ENCODE data around the gene CHMP4A. TPM values are rescaled to one million over a fixed set of nuclear protein-coding genes. Genes with fewer than 3 reads are reported as not detected.
"Not testable (repeated sequence)": the region's sequence is repeated elsewhere in the genome, so short reads cannot be mapped to it uniquely, and the experiment has no call there.

CHMP4A gene
- total and polyA plus RNA-seq, 3 experiments from 2014 or later: 86.4 to 159 (median 87.6) TPM

DNA sequence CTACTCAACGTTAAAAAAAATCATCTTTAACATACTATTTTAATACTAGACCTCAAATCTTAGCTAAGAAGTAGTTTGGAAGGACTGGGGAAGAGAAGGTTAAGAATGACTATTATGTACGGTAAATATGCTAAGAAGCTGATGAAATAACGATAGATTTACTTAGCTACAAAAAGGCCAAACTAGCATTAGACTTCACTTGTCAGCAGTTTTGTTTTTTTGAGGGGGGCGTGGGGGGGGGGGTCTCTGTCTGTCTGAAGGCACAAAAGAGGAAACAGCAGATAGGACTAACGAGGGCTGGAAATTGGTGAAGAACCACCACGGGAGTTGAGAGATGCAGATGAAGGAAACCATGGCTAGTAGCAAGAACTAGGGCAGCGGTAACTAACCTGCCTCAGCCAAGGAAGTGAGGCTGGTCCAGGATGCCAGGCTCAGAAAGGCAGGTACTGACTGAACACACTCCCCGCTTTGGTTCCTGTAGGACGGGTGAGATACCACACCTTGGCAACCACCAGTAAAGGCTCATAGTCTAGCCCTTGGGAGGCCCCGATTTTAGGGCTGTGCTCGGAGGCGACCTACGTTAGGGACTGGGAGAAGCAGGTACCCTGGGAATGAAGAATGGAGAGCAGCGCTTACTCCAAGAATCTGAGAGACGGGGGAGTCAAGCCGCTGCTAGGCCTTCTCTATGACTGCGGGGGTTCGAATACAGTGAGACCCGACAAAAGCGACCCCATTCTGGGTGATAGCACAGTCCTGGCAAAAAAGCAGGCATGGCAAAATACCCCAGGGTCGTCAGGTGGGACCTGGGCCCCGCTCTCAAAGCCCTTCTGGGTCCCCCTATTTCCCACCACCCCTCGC, 18.2 kb upstream of the CHMP4A start:
- peaks cover 47 to 70% (median 67%) of the 10 kb centered on the region in 3 donors for H3K4me1 Mint-ChIP-seq
- H3K27me3 ChIP-seq (ENCODE audit: insufficient read depth, low read length, poor library complexity, severe bottlenecking): no peaks in the 10 kb centered on the region
- peaks cover 38% of the 10 kb centered on the region for H3K4me1 ChIP-seq (ENCODE audit: insufficient read depth, low read length)
- no peaks in the 10 kb centered on the region for H3K9me3 ChIP-seq (ENCODE audit: low read length)
- H3K27ac Mint-ChIP-seq: peak overlapping the region; percentile 95 to 99 (median 98)
- CTCF ChIA-PET: interaction anchor here (0.6 to 1.3 kb wide), 4 partner anchors 11 to 76 kb away, joined by 3 to 7 read pairs (median 4); partner anchors contain the start of genes CIDEB, MDP1, RABGGTA and TINF2
- POLR2A ChIA-PET: interaction anchor here (0.6 kb wide), 2 partner anchors 21 to 381 kb away, joined by 3 to 4 read pairs; no protein-coding TSS in a partner anchor
- H3K9me3 Mint-ChIP-seq: no peaks in the 10 kb centered on the region
- peak overlapping the region; percentile 92 for H3K4me3 ChIP-seq (ENCODE audit: low read length)
- H3K27me3 Mint-ChIP-seq: no peaks in the 10 kb centered on the region
- peak overlapping the region; percentile 95 to 99 (median 98) for H3K4me3 Mint-ChIP-seq
- peak overlapping the region; percentile 79 for H3K27ac ChIP-seq (ENCODE audit: low read depth, low read length)
- H3K36me3 ChIP-seq (ENCODE audit: insufficient read depth, low read length): peaks cover 27% of the 10 kb centered on the region
- peak in 3 of 5 donors; percentile 7 to 19 (median 14) for DNase-seq
- H3K36me3 Mint-ChIP-seq: peaks cover 0 to 60% (median 8%) of the 10 kb centered on the region in 3 donors

DNA sequence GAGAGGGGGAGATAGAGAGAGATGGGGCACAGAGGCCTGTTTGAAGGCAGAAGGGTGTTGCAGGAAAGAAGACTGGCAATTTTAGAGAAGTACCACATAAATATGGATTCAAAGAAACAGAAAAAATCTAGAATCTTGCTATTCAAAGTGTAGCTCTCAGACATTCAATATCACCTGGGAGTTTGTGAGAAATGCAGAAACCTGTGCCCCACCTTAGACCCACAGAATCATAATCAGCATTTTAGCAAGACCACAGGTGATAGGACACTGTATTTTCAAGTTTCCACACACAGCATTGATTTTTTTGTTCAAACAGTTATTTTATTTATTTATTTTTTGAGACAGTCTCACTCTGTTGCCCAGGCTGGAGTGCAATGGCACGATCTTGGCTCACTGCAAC, 15.6 kb upstream of the CHMP4A start:
- Histone ChIP-seq H3K4me1 (ENCODE audit: insufficient read depth, low read length) (peaks cover 23% of the 10 kb centered on the region), H3K27ac (ENCODE audit: low read depth, low read length) (no peak overlapping the region), H3K9me3 (ENCODE audit: low read length) (no peaks in the 10 kb centered on the region), H3K27me3 (ENCODE audit: insufficient read depth, low read length, poor library complexity, severe bottlenecking) (no peaks in the 10 kb centered on the region), H3K4me3 (ENCODE audit: low read length) (no peak overlapping the region), H3K36me3 (ENCODE audit: insufficient read depth, low read length) (peaks cover under 1% of the 10 kb centered on the region)
- H3K36me3 Mint-ChIP-seq: peaks cover 0 to 46% (median 0%) of the 10 kb centered on the region in 3 donors
- ChIA-PET POLR2A (interaction anchor here (0.6 kb wide), 1 partner anchor 92 kb away, joined by 4 read pairs; no protein-coding TSS in a partner anchor), CTCF (interaction anchor here (0.9 to 2.1 kb wide), 3 partner anchors 14 to 202 kb away, joined by 3 to 7 read pairs (median 5); partner anchors contain the start of genes IRF9 and TINF2)
- H3K4me3 Mint-ChIP-seq: no peak overlapping the region
- no peaks in the 10 kb centered on the region for H3K27me3 Mint-ChIP-seq
- DNase-seq: no peak
- H3K9me3 Mint-ChIP-seq: no peaks in the 10 kb centered on the region
- H3K27ac Mint-ChIP-seq: peak overlapping the region in 2 of 8 donors; percentile 14 to 75
- H3K4me1 Mint-ChIP-seq: peaks cover 38 to 62% (median 47%) of the 10 kb centered on the region in 3 donors

DNA sequence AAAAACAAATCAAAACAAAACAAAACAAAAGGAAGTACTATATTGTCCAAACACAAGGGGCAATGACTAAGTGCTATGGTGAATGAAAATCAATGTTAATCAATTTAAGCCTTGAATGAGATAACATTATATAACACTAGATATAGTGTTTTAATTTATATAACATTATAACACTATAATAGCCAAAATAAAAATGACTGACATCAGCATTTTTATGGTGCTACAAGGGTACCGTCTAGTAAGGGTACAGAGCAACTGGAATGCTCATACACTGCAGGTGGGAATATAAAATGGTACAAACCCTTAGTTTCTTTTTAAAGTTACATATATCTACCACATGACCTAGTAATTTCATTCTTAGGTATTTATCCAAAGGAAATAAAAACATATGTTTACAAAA, 13.2 kb upstream of the CHMP4A start:
- Mint-ChIP-seq H3K4me1 (peaks cover 23 to 40% (median 28%) of the 10 kb centered on the region in 3 donors), H3K36me3 (peaks cover 0 to 33% (median 0%) of the 10 kb centered on the region in 3 donors), H3K4me3 (peak overlapping the region in 1 of 7 donors; percentile 80), H3K9me3 (no peaks in the 10 kb centered on the region), H3K27ac (peak overlapping the region in 3 of 8 donors; percentile 9 to 49 (median 32)), H3K27me3 (no peaks in the 10 kb centered on the region)
- H3K4me3 ChIP-seq (ENCODE audit: low read length): no peak overlapping the region
- no peaks in the 10 kb centered on the region for H3K36me3 ChIP-seq (ENCODE audit: insufficient read depth, low read length)
- ChIA-PET CTCF (interaction anchor here (1.0 kb wide), 1 partner anchor 15 kb away, joined by 3 read pairs; no protein-coding TSS in a partner anchor), POLR2A (no interaction called here)
- no peaks in the 10 kb centered on the region for H3K9me3 ChIP-seq (ENCODE audit: low read length)
- H3K4me1 ChIP-seq (ENCODE audit: insufficient read depth, low read length): peaks cover 9% of the 10 kb centered on the region
- no peak overlapping the region for H3K27ac ChIP-seq (ENCODE audit: low read depth, low read length)
- no peaks in the 10 kb centered on the region for H3K27me3 ChIP-seq (ENCODE audit: insufficient read depth, low read length, poor library complexity, severe bottlenecking)
- DNase-seq: no peak

DNA sequence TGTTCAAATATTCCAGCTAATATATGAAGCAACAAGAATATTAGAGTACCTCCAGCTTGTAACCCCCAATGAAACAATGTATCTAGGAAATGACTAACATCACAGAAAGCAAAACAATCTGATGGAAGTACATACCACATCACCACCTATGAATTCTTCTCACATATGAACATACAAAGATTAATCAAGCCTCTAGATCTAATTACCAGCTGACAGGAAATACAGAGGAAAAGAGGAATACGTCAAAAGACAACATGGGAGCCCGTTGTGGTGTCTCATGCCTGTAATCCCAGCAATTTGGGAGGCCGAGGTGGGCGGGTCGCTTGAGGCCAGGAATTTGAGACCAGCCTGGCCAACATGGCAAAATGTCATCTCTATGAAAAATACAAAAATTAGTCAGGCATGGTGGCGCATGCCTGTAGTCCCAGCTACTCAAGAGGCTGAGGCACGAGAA, 11.4 kb upstream of the CHMP4A start:
- Histone ChIP-seq H3K27ac (ENCODE audit: low read depth, low read length) (no peak overlapping the region), H3K27me3 (ENCODE audit: insufficient read depth, low read length, poor library complexity, severe bottlenecking) (no peaks in the 10 kb centered on the region), H3K36me3 (ENCODE audit: insufficient read depth, low read length) (no peaks in the 10 kb centered on the region), H3K4me3 (ENCODE audit: low read length) (no peak overlapping the region), H3K9me3 (ENCODE audit: low read length) (no peaks in the 10 kb centered on the region), H3K4me1 (ENCODE audit: insufficient read depth, low read length) (no peaks in the 10 kb centered on the region)
- H3K9me3 Mint-ChIP-seq: no peaks in the 10 kb centered on the region
- ChIA-PET POLR2A (no interaction called here), CTCF (interaction anchor here (0.7 to 2.2 kb wide), 3 partner anchors 10 to 108 kb away, joined by 3 to 10 read pairs (median 3); partner anchors contain the start of gene TINF2)
- no peak overlapping the region for H3K4me3 Mint-ChIP-seq
- H3K27me3 Mint-ChIP-seq: no peaks in the 10 kb centered on the region
- peaks cover 18 to 32% (median 23%) of the 10 kb centered on the region in 3 donors for H3K4me1 Mint-ChIP-seq
- no peak for DNase-seq
- peak overlapping the region in 5 of 8 donors; percentile 4 to 31 (median 23) for H3K27ac Mint-ChIP-seq
- H3K36me3 Mint-ChIP-seq: peaks cover 0 to 32% (median under 1%) of the 10 kb centered on the region in 3 donors

DNA sequence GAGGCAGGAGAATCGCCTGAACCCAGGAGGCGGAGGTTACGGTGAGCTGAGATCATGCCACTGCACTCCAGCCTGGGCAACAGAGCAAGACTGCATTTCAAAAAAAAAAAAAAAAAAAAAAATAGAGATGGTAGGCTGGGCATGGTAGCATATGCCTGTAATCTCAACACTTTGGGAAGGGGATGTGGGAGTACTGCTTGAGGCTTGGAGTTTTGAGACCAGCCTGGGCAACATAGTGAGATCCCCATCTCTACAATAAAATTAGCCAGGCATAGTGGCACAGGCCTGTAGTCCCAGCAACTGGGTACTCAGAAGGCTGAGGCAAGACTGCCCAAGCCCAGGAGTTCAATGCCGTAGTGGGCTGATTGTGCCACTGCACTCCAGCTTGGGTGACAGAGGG, 9.7 kb upstream of the CHMP4A start:
- peaks cover 0 to 29% (median 5%) of the 10 kb centered on the region in 3 donors for H3K36me3 Mint-ChIP-seq
- H3K27me3 Mint-ChIP-seq; H3K4me3 ChIP-seq (ENCODE audit: low read length); H3K27ac ChIP-seq (ENCODE audit: low read depth, low read length); H3K27me3 ChIP-seq (ENCODE audit: insufficient read depth, low read length, poor library complexity, severe bottlenecking); H3K4me3 Mint-ChIP-seq; H3K9me3 ChIP-seq (ENCODE audit: low read length); POLR2A ChIA-PET; DNase-seq; H3K9me3 Mint-ChIP-seq; H3K36me3 ChIP-seq (ENCODE audit: insufficient read depth, low read length); H3K4me1 ChIP-seq (ENCODE audit: insufficient read depth, low read length); H3K27ac Mint-ChIP-seq: not testable (repeated sequence)
- CTCF ChIA-PET: interaction anchor here (0.9 to 3.9 kb wide), 2 partner anchors 20 to 77 kb away, joined by 3 to 22 read pairs; partner anchors contain the start of genes NOP9 and TINF2
- H3K4me1 Mint-ChIP-seq: peaks cover 18 to 30% (median 22%) of the 10 kb centered on the region in 3 donors

DNA sequence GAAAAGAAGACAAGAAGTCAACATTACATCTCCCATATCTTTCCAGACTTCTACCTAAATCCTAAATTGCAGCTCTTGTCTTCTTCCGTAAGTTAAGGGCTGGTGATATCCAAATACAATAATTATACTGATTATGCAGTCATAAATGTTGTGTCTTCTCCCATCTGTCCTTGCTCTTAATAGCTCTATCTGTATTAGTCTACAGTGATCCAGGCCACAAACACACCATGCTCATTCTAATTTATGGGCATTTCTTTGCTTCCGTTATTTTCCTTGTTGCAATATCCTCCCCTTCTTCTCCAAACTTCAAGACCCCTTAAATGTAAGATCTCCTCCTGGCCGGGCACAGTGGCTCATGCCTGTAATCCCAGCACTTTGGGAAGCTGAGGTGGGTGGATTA, 6.2 kb upstream of the CHMP4A start:
- no peak overlapping the region for H3K4me3 Mint-ChIP-seq
- H3K4me1 Mint-ChIP-seq: peaks cover 13 to 25% (median 22%) of the 10 kb centered on the region in 3 donors
- H3K4me3 ChIP-seq (ENCODE audit: low read length): no peak overlapping the region
- ChIA-PET POLR2A (no interaction called here), CTCF (interaction anchor here (0.9 to 3.9 kb wide), 6 partner anchors 23 to 92 kb away, joined by 3 to 22 read pairs (median 4); partner anchors contain the start of genes IPO4, LTB4R and TINF2)
- peaks cover 0 to 26% (median 9%) of the 10 kb centered on the region in 3 donors for H3K36me3 Mint-ChIP-seq
- peaks cover 13% of the 10 kb centered on the region for H3K4me1 ChIP-seq (ENCODE audit: insufficient read depth, low read length)
- H3K27me3 Mint-ChIP-seq: no peaks in the 10 kb centered on the region
- H3K9me3 Mint-ChIP-seq: no peaks in the 10 kb centered on the region
- H3K27me3 ChIP-seq (ENCODE audit: insufficient read depth, low read length, poor library complexity, severe bottlenecking): no peaks in the 10 kb centered on the region
- no peak overlapping the region for H3K27ac ChIP-seq (ENCODE audit: low read depth, low read length)
- no peaks in the 10 kb centered on the region for H3K9me3 ChIP-seq (ENCODE audit: low read length)
- peak overlapping the region in 3 of 8 donors; percentile 24 to 79 (median 47) for H3K27ac Mint-ChIP-seq
- no peaks in the 10 kb centered on the region for H3K36me3 ChIP-seq (ENCODE audit: insufficient read depth, low read length)
- no peak for DNase-seq

DNA sequence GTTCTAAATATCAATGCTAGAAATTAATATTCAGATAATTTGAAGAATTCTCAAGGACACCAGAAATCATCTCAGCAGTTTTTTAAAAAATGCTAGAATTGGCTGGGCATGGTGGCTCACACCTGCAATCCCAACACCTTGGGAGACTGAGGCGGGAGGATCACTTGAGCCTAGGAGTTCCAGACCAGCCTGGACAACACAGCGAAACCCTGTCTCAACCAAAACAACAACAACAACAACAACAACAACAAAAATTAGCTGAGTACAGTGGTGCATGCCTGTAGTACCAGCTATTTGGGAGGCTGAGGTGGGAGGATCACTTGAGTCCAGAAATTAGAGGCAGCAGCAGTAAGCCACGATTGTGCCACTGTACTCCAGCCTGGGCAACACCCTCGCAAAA, 5.8 kb upstream of the CHMP4A start:
- H3K27ac Mint-ChIP-seq: peak overlapping the region in 3 of 8 donors; percentile 24 to 28 (median 24)
- DNase-seq: no peak
- Histone ChIP-seq H3K4me3 (ENCODE audit: low read length) (no peak overlapping the region), H3K4me1 (ENCODE audit: insufficient read depth, low read length) (peaks cover 18% of the 10 kb centered on the region), H3K36me3 (ENCODE audit: insufficient read depth, low read length) (no peaks in the 10 kb centered on the region), H3K27me3 (ENCODE audit: insufficient read depth, low read length, poor library complexity, severe bottlenecking) (no peaks in the 10 kb centered on the region), H3K9me3 (ENCODE audit: low read length) (no peaks in the 10 kb centered on the region), H3K27ac (ENCODE audit: low read depth, low read length) (no peak overlapping the region)
- H3K4me1 Mint-ChIP-seq: peaks cover 16 to 26% (median 24%) of the 10 kb centered on the region in 3 donors
- no peaks in the 10 kb centered on the region for H3K9me3 Mint-ChIP-seq
- H3K4me3 Mint-ChIP-seq: no peak overlapping the region
- CTCF ChIA-PET: interaction anchor here (1.5 to 3.9 kb wide), 2 partner anchors 24 to 89 kb away, joined by 4 to 22 read pairs; partner anchors contain the start of gene TINF2
- POLR2A ChIA-PET: no interaction called here
- H3K36me3 Mint-ChIP-seq: peaks cover 0 to 27% (median 9%) of the 10 kb centered on the region in 3 donors
- H3K27me3 Mint-ChIP-seq: no peaks in the 10 kb centered on the region

Measured in CD8-positive, alpha-beta memory T cell (primary cell).